Measurements from ENCODE around the gene TMCO4.

DNA sequence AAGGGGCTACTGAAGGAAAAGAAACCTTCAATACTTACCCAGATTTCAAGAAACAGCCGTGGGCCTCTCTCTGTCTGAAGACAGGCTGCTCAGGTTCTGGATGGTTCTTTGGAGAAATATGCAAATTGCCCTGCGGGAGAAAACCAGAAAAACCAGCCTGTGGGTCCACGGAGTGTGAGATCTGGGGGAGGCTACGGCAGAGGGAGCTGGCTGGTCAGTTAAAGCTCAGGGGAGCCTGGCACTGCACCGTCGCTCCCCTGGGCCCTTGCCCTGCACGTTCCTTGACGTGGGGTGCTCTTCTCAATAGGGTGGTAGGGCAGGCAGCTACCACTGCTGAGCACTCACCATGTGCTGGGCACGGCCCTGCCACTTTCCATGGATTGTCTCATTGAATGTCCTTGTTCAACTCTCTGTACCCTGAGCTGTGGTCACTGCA lies 12.7 kb downstream of the TMCO4 start:
- TF ChIP-seq, protein P1, sequence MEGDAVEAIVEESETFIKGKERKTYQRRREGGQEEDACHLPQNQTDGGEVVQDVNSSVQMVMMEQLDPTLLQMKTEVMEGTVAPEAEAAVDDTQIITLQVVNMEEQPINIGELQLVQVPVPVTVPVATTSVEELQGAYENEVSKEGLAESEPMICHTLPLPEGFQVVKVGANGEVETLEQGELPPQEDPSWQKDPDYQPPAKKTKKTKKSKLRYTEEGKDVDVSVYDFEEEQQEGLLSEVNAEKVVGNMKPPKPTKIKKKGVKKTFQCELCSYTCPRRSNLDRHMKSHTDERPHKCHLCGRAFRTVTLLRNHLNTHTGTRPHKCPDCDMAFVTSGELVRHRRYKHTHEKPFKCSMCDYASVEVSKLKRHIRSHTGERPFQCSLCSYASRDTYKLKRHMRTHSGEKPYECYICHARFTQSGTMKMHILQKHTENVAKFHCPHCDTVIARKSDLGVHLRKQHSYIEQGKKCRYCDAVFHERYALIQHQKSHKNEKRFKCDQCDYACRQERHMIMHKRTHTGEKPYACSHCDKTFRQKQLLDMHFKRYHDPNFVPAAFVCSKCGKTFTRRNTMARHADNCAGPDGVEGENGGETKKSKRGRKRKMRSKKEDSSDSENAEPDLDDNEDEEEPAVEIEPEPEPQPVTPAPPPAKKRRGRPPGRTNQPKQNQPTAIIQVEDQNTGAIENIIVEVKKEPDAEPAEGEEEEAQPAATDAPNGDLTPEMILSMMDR (conservative IDR thresholded peaks at IDR 0.05; ENCODE audit: low read depth, low read length) = no peak
- TF ChIP-seq EZH2 (IDR thresholded peaks at IDR 0.05; ENCODE audit: borderline replicate concordance, low read depth, low read length, poor library complexity, severe bottlenecking) = no peak

Data from A673 (cell line).